Endothelial cell of umbilical vein (primary cell): Measurements from ENCODE around the gene STYXL1. TPM values are rescaled to one million over a fixed set of nuclear protein-coding genes. Genes with fewer than 3 reads are reported as not detected.

Experiments
- BruUV-seq: library from RNA; stranded (reverse); fragments of 400-500 nt; replicated peaks from 2 replicates; lab custom pipeline; 2021; lab: Mats Ljungman, UMichigan
- CTCF ChIA-PET: fragments of 300-600, 350-600 bp; sonication (Branson Sonifier 250); formaldehyde crosslinking; loops from one replicate; lab custom pipeline; 2021; ENCODE audit warnings: antibody characterized with exemption, inconsistent platforms; lab: Charles Lee
- POLR2A ChIA-PET: fragments of 300-600, 350-600 bp; sonication (Branson Sonifier 250); formaldehyde crosslinking; loops from one replicate; lab custom pipeline; 2021; ENCODE audit warnings: antibody characterized with exemption, inconsistent platforms; lab: Charles Lee
- DNase-seq: peaks from one replicate; pipeline ENCODE4 v3.0.0-alpha.2; 2011; ENCODE audit warnings: low read depth, low spot score
- FAIRE-seq: peaks from 2 replicates; lab custom pipeline; 2011; peaks lifted over from hg19 to GRCh38; lab: Jason Lieb, UNC
- H2AFZ ChIP-seq: 2 replicates; pipeline ENCODE4 v1.6.0; 2012; ENCODE audit warnings: low read depth, low read length, control low read depth, inconsistent platforms
- H3K27ac ChIP-seq: 2 replicates; pipeline ENCODE4 v1.5.1; 2011; ENCODE audit warnings: low read depth, mild to moderate bottlenecking, control low read depth, low read length, moderate library complexity; ENCODE audit not compliant: insufficient read depth
- H3K27me3 ChIP-seq, 2 experiments: 2 replicates each; pipeline versions ENCODE4 v1.6.0 to v1.6.1; 2011; ENCODE audit warnings: low read length in 2 of 2, mixed read lengths in 1 of 2; ENCODE audit not compliant: control insufficient read depth in 2 of 2, insufficient read depth in 2 of 2
- H3K36me3 ChIP-seq, 2 experiments: 2 replicates in 1 of 2; 3 replicates in 1 of 2; pipeline ENCODE4 v1.5.1; 2011; ENCODE audit warnings: low read length in 2 of 2, mild to moderate bottlenecking in 1 of 2, moderate library complexity in 1 of 2; ENCODE audit not compliant: control insufficient read depth in 2 of 2, insufficient read depth in 2 of 2; ENCODE audit errors: extremely low read depth in 1 of 2
- H3K4me1 ChIP-seq: 3 replicates; pipeline ENCODE4 v1.5.1; 2011; ENCODE audit warnings: mild to moderate bottlenecking, low read length; ENCODE audit not compliant: control insufficient read depth, insufficient read depth; ENCODE audit errors: extremely low read depth
- H3K4me2 ChIP-seq: 2 replicates; pipeline ENCODE4 v1.6.1; 2011; ENCODE audit warnings: low read length, control low read depth, mixed read lengths; ENCODE audit not compliant: insufficient read depth
- H3K4me3 ChIP-seq, 3 experiments: fragments of 200-600 bp in 1 of 3; sonication (generic), shearing (Covaris generic) in 1 of 3; replicated peaks in 1 of 3; 2 replicates each; pipeline ENCODE4 v1.5.1; 2011 to 2016; ENCODE audit warnings: control low read depth in 3 of 3, low read length in 3 of 3, mild to moderate bottlenecking in 2 of 3, inconsistent platforms in 1 of 3, low read depth in 1 of 3, moderate library complexity in 1 of 3; ENCODE audit not compliant: insufficient read depth in 1 of 3
- H3K79me2 ChIP-seq: 2 replicates; pipeline ENCODE4 v1.6.0; 2012; ENCODE audit warnings: low read length, inconsistent platforms; ENCODE audit not compliant: control insufficient read depth, insufficient read depth
- H3K9ac ChIP-seq: replicated peaks from 2 replicates; pipeline ENCODE3; 2011; ENCODE audit warnings: low read length, control low read depth; ENCODE audit not compliant: insufficient read depth; ENCODE audit errors: extremely low read depth
- H3K9me1 ChIP-seq: replicated peaks from 3 replicates; pipeline ENCODE4 v1.6.0; 2011; ENCODE audit warnings: mild to moderate bottlenecking, low read length; ENCODE audit not compliant: control insufficient read depth, insufficient read depth; ENCODE audit errors: extremely low read depth
- H3K9me3 ChIP-seq: replicated peaks from 2 replicates; pipeline ENCODE4 v1.5.1; 2012; ENCODE audit warnings: low read length, inconsistent platforms; ENCODE audit not compliant: control insufficient read depth, insufficient read depth
- H4K20me1 ChIP-seq: replicated peaks from 2 replicates; pipeline ENCODE3; 2011; ENCODE audit warnings: mild to moderate bottlenecking, low read length; ENCODE audit not compliant: control insufficient read depth, insufficient read depth; ENCODE audit errors: extremely low read depth
- CTCF ChIP-seq, 2 donors: IDR thresholded peaks; 1 replicate in 1 of 2; 2 replicates in 1 of 2; pipeline ENCODE4 v1.5.1; 2011; ENCODE audit warnings: low read length in 2 of 2, mild to moderate bottlenecking in 2 of 2, moderate library complexity in 2 of 2, control low read depth in 1 of 2, inconsistent platforms in 1 of 2, low read depth in 1 of 2; ENCODE audit not compliant: insufficient read depth in 1 of 2; ENCODE audit errors: extremely low read depth in 1 of 2
- EZH2 ChIP-seq: IDR thresholded peaks from 2 replicates; pipeline ENCODE4 v1.6.1; 2012; ENCODE audit warnings: borderline replicate concordance, low read depth, mild to moderate bottlenecking, moderate library complexity, low read length, inconsistent platforms; ENCODE audit not compliant: severe bottlenecking
- FOS ChIP-seq: IDR thresholded peaks from 2 replicates; pipeline ENCODE4 v1.6.1; 2011; ENCODE audit warnings: mild to moderate bottlenecking, low read length, moderate library complexity, borderline replicate concordance; ENCODE audit not compliant: insufficient read depth
- GATA2 ChIP-seq: IDR thresholded peaks from 2 replicates; pipeline ENCODE4 v1.7.0; 2011; ENCODE audit warnings: low read depth, mild to moderate bottlenecking, moderate library complexity, mixed read lengths, low read length; ENCODE audit not compliant: insufficient read length, insufficient read depth
- JUN ChIP-seq: IDR thresholded peaks from 2 replicates; pipeline ENCODE4 v1.6.1; 2011; ENCODE audit warnings: borderline replicate concordance, low read depth; ENCODE audit not compliant: insufficient read length, insufficient read depth
- MAX ChIP-seq: IDR thresholded peaks from 2 replicates; pipeline ENCODE4 v1.6.1; 2011; ENCODE audit not compliant: insufficient read depth, insufficient read length
- MYC ChIP-seq: IDR thresholded peaks from one replicate; pipeline ENCODE4 v1.6.1; 2011; ENCODE audit warnings: mild to moderate bottlenecking, low read depth, low read length
- POLR2A ChIP-seq: IDR thresholded peaks from 2 replicates; pipeline ENCODE4 v1.6.1; 2012; ENCODE audit warnings: low read depth, mild to moderate bottlenecking, control low read depth, low read length
- POLR2AphosphoS5 ChIP-seq: IDR thresholded peaks from 2 replicates; pipeline ENCODE4 v1.6.1; 2012; ENCODE audit warnings: low read depth, mild to moderate bottlenecking, control low read depth, low read length, moderate library complexity; ENCODE audit not compliant: insufficient read depth
- dilution Hi-C: fragments of 300-500 bp; cut with MboI; formaldehyde crosslinking; loops from one replicate; pipeline ENCODE4 v1.15.0; 2019; ENCODE audit warnings: low sequenced_read_pairs; ENCODE audit not compliant: extremely low pct_ligation_motif_present
- intact Hi-C: fragments of 100-400 bp; cut with micrococcal nuclease; formaldehyde crosslinking; loops from one replicate; pipeline ENCODE4 v1.10.0; 2022
- polyA plus RNA-seq, 4 experiments: library from polyadenylated mRNA; depleted of rRNA in 3 of 4; stranded (reverse) in 3 of 4; unstranded in 1 of 4; fragments of >200 nt; gene quantifications; 2 replicates each; pipeline versions ENCODE4 v1.2.1 to v1.2.3, GENCODE V29; 2011 to 2012; ENCODE audit warnings: missing spikeins in 1 of 4
- total RNA-seq: library from RNA; stranded (reverse); gene quantifications from 2 replicates; pipeline ENCODE4 v1.2.3, GENCODE V29; 2021

The STYXL1 gene
- total and polyA plus RNA-seq, 2 donors (not counting 3 experiments of a cell fraction or from before 2014, with no cell fraction given) = 23.0 to 67.6 TPM

- Histone ChIP-seq H2AFZ (no peak overlapping the region), H3K9me3 (no peaks in the 10 kb centered on the region), H3K4me1 (peaks cover 4% of the 10 kb centered on the region), H3K79me2 (no peaks in the 10 kb centered on the region), H3K9me1 (no peaks in the 10 kb centered on the region), H3K9ac (no peak overlapping the region), H3K36me3 (peaks cover 0 to 24% of the 10 kb centered on the region in 2 experiments), H3K4me3 (no peak overlapping the region), H3K27ac (no peak overlapping the region), H3K4me2 (no peak overlapping the region), H3K27me3 (no peaks in the 10 kb centered on the region), H4K20me1 (no peaks in the 10 kb centered on the region)
- dilution Hi-C loops = no loop called here
- no TSS peak for BruUV-seq
- POLR2A ChIA-PET = no interaction called here
- CTCF ChIA-PET = interaction anchor here (2.4 kb wide), 1 partner anchor 29 kb away, joined by 12 read pairs; no protein-coding TSS in a partner anchor
- intact Hi-C loops = no loop called here
- DNase-seq = no peak
- no peak for FAIRE-seq
- TF ChIP-seq POLR2AphosphoS5 (no peak), FOS (no peak), MAX (no peak), EZH2 (no peak), GATA2 (no peak), JUN (no peak), MYC (no peak), POLR2A (no peak), CTCF (IDR thresholded peaks at IDR 0.05; ENCODE audit: extremely low read depth in 1 of 2, insufficient read depth in 1 of 2, low read depth in 1 of 2, low read length in 2 of 2) (no peak)
These were observed 56.2 kb downstream of the STYXL1 start for GRCh38 chr7:75991531-75992082.
